GM23338 (cell line): ENCODE results near the gene OTOP2.

Source experiments
- EZH2 ChIP-seq: fragments of 200-600 bp; sonication (generic); IDR thresholded peaks from one replicate; pipeline ENCODE4 v1.8.0; 2017; ENCODE audit warnings: antibody characterized with exemption, mild to moderate bottlenecking, low read depth; ENCODE audit not compliant: unreplicated experiment
- POLR2AphosphoS5 ChIP-seq: IDR thresholded peaks from 2 replicates; pipeline ENCODE4 v1.6.1; 2016; ENCODE audit warnings: antibody characterized with exemption, low read depth
- TF ChIP-seq, protein P1 (sequence below), 2 experiments: fragments of 200-600 bp in 1 of 2; sonication (generic) in 1 of 2; conservative IDR thresholded peaks; 2 replicates each; pipeline versions ENCODE4 v1.5.1 to v1.6.1; 2016 to 2017; ENCODE audit warnings: antibody characterized with exemption in 2 of 2, low read depth in 2 of 2, mild to moderate bottlenecking in 2 of 2, moderate library complexity in 1 of 2
- TF ChIP-seq, protein P2 (sequence below): IDR thresholded peaks from one replicate; pipeline ENCODE4 v1.6.1; 2018; ENCODE audit warnings: antibody characterized with exemption; ENCODE audit not compliant: unreplicated experiment

DNA sequence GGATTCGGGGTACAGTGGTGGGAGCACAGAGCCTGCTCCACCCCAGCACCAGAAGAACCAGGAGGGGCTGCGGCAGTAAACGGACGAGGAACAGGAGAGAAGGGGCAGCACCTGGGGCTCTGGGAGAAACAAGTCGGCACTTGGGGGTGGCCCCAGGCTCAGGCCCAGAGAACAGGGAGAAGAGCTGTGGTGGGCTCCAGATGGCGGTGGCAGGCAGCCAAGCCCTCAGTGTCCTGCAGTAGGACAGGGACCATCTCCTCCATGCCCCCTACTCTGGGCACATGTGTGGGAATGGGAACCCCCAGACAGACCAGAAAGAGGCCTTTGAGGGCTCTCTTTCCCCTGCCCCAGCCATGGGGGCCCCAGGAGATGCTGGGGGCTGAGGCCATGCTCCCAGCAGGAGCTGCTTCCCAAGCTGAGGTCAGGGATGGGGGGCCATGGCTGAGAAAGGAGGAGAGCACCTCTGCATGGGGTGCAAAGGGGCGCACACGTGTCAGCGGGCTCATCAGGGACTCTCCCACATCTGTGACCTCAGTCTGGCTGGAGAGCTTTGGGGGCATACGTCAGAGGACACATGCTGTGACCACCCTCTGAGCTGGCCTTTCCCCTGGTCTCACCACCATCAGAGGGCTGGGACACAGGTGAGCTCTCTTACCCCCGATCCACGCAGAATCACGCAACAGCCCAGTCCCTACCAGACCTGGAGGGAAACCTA lies 7.8 kb upstream of the OTOP2 start:
- TF ChIP-seq, protein P1, sequence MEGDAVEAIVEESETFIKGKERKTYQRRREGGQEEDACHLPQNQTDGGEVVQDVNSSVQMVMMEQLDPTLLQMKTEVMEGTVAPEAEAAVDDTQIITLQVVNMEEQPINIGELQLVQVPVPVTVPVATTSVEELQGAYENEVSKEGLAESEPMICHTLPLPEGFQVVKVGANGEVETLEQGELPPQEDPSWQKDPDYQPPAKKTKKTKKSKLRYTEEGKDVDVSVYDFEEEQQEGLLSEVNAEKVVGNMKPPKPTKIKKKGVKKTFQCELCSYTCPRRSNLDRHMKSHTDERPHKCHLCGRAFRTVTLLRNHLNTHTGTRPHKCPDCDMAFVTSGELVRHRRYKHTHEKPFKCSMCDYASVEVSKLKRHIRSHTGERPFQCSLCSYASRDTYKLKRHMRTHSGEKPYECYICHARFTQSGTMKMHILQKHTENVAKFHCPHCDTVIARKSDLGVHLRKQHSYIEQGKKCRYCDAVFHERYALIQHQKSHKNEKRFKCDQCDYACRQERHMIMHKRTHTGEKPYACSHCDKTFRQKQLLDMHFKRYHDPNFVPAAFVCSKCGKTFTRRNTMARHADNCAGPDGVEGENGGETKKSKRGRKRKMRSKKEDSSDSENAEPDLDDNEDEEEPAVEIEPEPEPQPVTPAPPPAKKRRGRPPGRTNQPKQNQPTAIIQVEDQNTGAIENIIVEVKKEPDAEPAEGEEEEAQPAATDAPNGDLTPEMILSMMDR (conservative IDR thresholded peaks at IDR 0.05; ENCODE audit: low read depth in 2 of 2), result no peak
- TF ChIP-seq, protein P2, sequence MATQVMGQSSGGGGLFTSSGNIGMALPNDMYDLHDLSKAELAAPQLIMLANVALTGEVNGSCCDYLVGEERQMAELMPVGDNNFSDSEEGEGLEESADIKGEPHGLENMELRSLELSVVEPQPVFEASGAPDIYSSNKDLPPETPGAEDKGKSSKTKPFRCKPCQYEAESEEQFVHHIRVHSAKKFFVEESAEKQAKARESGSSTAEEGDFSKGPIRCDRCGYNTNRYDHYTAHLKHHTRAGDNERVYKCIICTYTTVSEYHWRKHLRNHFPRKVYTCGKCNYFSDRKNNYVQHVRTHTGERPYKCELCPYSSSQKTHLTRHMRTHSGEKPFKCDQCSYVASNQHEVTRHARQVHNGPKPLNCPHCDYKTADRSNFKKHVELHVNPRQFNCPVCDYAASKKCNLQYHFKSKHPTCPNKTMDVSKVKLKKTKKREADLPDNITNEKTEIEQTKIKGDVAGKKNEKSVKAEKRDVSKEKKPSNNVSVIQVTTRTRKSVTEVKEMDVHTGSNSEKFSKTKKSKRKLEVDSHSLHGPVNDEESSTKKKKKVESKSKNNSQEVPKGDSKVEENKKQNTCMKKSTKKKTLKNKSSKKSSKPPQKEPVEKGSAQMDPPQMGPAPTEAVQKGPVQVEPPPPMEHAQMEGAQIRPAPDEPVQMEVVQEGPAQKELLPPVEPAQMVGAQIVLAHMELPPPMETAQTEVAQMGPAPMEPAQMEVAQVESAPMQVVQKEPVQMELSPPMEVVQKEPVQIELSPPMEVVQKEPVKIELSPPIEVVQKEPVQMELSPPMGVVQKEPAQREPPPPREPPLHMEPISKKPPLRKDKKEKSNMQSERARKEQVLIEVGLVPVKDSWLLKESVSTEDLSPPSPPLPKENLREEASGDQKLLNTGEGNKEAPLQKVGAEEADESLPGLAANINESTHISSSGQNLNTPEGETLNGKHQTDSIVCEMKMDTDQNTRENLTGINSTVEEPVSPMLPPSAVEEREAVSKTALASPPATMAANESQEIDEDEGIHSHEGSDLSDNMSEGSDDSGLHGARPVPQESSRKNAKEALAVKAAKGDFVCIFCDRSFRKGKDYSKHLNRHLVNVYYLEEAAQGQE, result no peak
- TF ChIP-seq POLR2AphosphoS5, result no peak
- TF ChIP-seq EZH2, result no peak
